ENCODE data around the gene SEMA7A.

SEMA7A gene

DNA sequence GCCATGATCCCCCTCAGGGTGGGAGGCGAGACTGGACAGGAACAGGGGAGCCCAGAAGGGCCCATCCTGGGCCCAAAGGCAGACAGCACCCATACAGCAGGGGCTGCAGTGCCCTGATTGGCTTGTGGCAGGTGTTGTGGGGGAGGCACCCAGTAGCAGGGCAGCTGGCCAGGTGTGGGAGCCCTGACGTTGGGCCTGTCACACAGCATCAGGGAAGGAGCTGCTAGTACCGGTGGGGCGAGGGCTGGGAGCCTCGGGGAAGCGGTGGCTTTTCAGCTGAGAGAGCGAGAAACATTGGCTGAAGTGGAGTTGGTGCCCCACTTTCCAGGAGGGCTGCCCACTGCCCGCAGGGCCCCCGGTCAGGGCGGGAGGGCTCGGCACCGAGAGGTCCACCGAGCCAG, 46.6 kb downstream of the SEMA7A start:
- no peak for DNase-seq (ENCODE audit: low spot score)

DNA sequence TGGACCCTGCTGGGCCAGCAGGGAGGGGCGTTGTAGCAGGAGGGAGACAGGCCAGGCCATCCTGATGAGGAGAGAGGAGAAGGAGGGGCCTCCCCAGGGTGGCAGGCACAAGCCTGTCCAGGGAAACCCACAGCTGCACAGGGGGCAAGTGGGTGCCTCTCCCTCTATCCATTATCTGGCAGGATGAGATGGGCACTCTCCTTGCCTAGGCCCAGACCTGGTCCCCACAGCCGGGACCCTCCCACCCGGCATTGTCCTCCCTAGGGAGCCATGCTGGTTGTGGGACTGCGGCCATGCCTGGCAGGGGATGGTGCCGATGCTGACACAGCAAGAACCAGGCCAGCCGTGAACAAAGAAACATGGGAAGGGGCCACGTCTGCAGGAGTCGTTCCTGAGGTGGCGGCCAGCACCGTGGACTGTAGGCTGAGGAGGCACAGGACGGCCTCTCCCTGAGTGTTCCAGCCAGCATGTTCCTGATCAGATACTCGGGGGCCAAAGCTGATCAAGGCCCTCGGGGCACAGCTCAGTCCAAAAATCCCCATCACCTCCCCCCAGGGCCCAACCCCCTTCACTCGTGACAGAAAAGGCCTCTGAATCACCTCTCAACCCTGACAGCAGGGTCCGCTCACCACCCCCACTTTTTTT, 47.1 kb downstream of the SEMA7A start:
- no peak for DNase-seq (ENCODE audit: low spot score)

DNA sequence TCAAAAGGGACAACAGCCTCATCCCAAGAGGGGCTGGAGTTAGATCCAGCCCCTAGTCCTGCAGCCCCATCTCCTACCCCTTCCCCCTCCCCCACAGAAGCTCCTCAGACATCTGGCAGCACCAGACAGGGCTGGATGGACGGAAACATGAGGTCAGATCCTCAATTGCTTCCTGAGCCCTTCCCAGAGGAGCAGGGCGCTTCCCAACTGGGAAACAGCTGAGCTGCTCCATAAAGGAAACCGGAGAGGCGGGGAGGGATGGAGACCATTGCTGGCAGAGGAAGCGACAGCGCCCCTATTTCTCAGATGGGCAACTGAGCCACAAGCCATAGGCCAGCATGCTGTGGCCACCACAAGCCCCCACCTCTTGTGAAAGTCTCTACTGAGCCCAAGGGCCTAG, 48.0 kb downstream of the SEMA7A start:
- no peak for DNase-seq (ENCODE audit: low spot score)

DNA sequence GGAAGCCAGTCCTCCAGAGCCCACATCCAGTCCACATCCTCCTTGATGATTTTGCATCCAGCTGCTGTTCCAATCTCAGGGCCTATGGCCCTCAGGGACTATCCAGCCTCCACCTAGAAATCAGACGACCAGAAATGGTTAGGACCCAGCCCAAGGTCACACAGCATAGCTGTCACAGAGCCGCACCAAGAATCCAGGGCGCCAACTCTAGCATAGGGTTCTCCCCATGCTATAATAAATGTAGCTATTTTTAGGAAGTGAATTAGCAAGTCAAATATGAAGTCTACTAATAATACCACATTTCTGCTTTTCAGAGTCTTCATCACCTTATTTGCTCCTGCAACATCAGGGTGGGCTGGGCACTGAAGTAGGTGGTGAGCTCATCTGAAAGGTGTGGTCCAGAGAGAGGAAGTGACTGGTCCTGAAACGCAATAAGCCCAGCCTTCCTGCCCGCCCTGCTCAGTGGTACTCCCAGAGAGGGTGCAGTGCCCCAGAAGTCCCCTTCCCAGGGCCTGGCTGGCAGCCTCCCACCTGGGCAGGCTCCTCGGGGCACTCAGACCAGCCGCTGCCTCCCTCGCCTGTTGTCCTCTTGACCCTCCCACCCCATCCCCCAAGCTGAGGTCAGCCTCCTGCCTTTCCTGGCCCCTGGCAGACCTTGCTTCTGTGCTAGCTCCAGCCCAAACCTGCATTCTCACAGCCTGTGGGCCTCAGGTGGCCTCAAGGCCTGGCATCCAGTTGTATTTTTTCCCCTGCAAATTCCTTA, 48.7 kb downstream of the SEMA7A start:
- DNase-seq (ENCODE audit: low spot score) = no peak

DNA sequence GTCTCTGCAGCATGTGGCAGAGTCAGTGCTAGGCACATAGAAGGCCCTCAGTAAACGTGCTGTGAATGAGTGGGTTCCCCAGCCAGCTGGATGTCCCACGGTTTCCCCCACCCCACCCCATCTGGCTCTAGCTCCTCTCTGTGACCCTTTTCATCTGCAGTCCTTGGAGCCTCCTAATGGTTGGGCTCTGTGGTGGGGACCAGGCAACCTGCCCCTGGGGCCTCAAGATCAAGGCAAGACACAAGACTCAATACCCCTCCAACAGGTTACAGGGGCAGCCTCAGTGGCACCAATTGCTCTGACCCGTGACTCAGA, 49.2 kb downstream of the SEMA7A start:
- no peak for DNase-seq (ENCODE audit: low spot score)

DNA sequence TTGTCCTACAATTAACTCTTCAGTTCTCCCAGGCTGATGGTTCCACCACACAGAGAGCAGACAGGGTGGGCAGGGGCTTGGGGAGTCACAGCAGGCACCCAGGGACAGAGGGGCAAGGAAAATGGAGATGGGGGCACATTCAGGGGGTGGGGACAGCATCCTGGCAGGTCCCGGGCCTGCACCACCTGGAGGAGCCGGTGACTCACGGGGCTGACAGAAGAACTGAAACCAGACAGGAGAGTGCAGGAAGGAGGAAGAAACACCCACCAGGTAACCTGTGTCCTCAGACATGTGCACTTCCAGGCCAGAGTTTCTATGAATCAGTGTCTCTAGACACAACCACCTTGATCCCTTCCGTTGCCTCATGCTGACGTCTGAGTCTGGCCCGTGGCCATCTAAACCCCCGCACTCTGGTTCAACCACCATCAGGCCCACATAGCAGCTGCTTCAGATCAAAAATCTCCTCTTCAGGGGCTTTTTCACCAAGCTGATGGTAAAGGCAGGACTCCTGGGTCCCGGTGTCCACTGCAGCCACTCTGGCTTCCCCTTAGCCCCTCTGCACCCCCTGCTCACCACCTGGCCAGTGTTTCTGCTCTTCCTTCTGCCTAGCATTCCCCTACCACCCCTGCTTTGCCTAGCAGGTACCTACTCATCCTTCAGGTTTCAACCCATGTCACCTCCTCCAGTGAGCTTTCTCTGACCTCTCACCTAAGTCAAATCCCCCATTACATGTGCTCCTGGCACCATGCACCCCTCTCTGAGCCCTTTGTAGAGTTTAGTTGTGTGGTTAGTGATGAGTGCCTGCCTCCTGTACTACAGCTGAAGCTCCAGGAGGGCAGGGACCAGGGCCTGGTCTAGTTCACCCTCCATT, 49.8 kb downstream of the SEMA7A start:
- DNase-seq (ENCODE audit: low spot score) = no peak

DNA sequence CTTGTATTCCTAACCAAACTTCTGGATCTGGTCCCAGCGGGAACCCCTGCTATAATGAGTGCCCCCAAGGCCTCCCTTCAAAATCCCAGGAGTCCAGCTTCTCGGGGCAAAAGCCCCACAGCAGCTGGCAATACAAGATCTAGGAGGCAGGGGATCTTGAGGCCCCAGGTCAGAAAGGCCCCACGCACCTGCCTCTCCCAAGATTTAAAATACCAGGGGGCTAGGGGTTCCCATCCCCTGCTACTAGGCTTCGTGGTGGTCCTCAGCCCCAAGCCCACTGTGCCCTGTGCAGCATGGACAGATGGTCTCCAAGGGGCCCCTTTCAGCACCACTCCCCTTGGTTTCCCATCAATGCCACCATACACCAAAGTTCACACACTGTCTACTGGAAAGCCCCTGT, 50.5 kb downstream of the SEMA7A start:
- DNase-seq (ENCODE audit: low spot score) = no peak

DNA sequence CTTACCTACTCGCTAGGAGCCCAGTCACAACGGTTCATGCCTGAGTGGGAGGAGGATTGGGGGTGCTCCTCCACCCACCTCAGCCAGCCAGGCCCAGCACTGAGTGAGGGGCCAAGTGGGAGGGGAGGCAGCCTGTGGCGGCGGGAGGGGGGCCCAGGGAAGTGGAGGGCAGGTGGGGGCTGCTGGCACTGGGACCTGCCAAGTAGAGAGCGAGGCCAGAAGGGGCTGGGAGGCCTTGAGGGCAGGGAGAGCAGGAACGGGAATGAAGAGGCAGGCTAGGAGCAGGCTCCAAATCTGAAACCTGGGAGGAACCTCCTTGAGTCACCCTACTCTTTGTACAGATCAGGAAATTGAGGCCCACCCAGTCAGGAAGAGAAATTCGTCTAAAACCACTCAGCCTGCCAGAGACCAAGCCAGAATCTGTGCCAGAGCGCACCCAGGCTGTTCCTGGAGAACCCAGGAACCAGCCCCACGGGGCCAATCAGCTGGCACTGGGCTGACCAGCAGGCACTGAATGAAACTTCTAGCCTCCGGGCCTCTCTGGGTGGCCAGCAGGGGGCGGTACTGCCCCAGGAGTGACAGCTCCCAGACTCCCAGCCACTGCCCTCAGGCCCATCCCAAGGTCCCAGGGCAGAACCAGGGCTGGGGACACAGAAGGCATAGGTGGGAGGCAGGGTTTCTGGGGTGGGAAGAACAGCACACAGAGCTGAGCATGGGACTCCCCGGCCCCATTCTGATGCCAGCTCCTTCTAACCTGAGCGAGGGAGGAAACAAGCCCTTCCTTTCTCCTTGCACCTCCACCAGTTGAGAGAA, 51.5 kb downstream of the SEMA7A start:
- peak; percentile 99 for DNase-seq (ENCODE audit: low spot score)

DNA sequence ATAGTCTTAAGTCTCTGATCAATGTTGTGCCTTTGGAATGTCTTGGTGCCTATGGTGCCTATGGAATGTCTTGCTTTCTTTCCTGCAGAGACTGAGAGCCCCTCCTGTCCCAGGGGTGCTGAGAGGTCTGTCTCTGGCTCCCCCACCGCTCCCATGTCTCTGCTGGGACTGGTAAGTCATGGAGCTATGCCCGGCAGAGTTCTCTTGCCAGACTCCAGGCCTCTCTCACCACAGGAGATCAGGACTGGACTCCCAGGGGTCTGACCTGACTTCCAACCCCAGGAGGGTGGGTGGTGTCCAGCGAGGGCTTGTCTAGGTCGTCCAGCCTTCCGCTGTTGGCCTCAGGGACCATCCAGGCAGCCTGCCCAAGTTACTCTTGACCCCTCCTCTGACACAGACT, 52.3 kb downstream of the SEMA7A start:
- no peak for DNase-seq (ENCODE audit: low spot score)

DNA sequence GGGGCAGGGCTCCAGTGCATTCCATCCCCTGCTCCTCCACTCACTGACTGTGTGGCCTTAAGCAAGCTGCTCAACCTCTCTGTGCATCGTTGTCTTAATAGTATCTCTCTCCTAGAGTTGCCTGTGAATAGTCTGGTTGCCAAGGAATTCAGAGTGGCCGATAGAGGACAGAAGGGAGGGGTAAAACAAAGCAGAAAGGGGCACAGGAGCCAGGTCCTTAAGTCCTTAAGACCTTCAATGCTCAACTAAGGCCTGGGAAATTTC, 52.6 kb downstream of the SEMA7A start:
- no peak for DNase-seq (ENCODE audit: low spot score)

DNA sequence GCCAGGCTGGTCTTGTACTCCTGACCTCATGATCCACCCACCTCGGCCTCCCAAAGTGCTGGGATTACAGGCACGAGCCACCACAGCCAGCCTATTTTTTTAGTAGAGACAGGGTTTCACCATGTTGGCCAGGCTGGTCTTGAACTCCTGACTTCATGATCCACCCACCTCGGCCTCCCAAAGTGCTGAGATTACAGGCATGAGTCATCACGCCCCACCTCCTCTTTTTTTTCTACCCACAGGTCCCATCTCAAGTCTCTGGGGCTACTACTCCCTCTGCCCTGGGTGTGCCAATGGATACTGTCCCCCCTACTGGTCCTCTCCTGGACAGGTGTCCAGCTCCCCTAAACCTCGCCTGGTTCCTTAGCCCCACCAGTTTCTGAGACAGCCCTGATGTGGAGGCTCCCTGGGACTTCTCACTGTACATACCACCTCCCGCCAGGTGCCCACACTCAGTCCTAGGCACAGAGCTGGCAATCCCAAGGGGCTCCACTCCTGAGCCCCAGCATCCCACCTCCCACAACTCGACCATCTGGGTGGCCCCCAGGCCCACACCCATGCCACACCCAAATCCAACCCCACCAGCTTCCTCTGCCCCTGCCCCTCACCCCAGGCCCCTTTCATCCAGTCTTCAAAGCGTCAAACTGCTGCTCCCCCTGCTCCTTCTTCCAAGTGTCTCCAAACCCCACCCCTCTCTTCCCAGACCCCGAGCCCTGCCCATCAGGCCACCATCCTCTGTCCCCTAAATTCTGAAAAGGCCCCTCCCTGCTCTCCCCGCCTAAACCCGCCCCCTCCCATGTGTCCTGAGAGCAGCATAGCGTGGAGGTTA, 53.2 kb downstream of the SEMA7A start:
- DNase-seq (ENCODE audit: low spot score) = no peak

DNA sequence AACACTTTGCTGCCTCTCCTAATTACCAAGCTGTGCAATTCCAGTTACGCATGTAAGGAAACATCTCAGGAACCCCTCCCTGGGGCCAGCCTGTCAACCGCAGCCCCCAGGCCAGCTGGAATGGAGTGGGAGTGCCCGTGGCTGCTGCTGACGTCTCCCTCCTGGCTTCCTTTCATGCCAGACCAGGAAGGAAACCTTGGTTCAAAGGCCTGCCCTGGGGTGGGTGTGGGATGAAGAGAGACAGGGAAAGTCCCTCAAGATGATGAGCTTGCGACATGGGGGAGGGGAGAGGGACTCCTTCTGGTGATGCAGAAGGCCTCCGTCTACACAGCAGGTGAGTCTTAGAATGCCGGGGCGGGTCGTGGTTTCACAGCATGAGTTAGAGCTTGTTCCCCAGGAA, 54.9 kb downstream of the SEMA7A start:
- DNase-seq (ENCODE audit: low spot score) = no peak

DNA sequence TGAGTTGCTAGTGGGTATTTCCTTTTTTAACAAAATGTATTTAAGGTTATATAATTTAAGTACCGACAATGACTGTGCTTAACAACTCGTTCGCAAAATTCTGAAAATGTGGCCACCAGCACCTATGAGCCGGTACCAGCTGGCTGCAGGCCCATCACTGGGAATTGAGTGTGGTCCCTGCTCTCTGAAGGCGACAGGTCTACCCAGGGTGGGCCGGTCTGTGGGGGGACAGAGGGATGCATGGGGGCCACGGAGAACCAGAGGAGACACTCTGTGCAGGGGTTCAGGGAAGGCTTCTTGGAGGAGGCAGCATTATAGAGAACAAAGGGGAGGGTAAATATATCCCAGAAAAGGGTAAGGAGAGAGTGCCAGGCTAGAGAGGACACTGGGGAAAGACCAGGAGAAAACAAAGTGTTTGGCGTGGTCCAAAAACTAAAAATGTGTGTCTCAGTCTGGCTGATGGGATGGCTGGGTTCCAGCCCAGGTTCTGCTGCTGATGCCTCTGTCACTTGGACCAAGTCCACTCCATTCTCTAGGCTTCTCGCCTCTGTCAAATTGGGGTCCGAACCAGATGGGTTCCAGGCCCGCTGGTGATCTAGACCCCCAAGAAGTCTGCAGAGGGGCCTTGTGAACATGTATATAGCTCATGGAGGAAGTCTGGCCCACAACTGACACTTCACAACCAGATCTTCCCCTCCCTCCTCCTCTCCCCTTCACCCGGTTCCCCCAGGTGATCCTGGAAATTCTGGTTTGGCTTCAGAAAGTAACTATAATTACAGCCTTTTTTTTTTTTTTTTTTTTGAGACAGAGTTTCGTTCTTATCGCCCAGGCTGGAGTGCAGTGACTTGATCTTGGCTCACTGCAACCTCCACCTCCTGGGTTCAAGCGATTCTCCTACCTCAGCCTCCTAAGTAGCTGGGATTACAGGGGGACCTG, 55.7 kb downstream of the SEMA7A start:
- no peak for DNase-seq (ENCODE audit: low spot score)

DNA sequence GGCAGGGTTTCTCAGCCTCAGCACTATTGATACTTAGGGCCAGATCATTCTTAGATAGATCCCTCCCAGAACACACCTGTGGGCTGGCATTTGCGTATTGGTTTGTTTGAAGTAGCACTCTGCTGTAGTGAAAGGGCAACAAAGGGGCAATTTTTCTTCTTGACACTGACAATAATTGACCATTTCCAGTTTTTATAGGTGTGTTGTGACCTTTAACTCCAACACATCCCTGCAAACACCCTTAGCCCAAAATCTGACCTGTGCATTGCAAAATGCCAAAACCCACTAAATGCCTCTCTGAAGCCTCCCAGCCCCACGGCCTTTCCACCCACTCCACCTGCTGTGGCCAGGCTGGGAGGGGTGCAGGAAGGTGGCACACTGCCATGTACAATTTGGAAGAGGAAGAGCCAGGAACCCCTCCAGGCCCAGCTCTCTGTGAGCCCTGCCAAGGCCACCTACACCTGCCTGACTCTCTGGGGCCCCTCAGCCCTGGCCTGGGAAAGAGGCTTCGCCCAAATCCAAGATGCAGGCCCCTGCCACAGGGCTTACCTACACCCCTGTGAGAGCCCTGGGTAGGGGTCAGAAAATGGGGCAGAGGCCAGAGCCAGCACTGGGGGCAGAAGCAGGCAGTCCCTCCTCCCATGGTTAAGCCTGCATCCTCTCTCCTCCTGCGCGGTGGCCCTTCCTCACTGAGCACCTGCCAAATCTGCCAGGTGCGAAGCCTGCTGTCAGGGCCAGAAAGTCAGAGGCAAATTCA, 56.8 kb downstream of the SEMA7A start:
- DNase-seq (ENCODE audit: low spot score) = no peak

DNA sequence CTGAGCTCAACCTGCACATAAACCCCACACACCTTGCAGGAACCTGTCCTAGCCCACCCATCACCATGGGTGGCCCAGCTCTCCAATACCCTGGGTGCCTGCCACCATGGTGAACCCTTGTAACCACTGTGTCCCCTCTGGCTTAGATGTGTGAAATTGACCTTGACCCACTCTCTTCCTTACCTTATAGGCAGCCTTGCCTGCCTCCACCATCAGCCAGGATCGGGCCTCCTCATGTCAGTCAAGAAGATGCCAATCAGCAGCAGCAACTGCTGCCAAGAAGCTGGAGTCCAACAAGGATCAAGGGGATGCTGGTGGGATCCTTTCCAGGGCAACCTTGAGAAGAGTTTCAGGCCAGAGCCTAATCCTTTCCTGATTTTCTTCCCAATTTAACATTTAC, 57.5 kb downstream of the SEMA7A start:
- no peak for DNase-seq (ENCODE audit: low spot score)

DNA sequence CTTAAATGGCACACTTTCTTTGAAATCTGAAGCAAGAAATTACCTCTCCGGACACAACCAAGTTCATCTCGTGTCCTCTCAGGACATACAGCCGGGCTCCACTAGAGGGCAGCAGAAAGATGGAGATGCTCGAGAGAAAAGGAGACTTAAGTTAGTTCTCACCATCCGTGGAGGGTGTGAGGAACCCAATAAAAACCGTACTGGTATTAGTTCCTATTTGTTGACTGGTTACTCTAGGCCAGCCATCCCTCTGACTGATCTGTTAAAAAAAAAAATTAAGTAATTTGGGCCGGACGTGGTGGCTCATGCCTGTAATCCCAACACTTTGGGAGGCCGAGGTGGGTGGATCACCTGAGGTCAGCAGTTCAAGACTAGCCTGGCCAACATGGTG, 58.5 kb downstream of the SEMA7A start:
- DNase-seq (ENCODE audit: low spot score) = peak; percentile 85

DNA sequence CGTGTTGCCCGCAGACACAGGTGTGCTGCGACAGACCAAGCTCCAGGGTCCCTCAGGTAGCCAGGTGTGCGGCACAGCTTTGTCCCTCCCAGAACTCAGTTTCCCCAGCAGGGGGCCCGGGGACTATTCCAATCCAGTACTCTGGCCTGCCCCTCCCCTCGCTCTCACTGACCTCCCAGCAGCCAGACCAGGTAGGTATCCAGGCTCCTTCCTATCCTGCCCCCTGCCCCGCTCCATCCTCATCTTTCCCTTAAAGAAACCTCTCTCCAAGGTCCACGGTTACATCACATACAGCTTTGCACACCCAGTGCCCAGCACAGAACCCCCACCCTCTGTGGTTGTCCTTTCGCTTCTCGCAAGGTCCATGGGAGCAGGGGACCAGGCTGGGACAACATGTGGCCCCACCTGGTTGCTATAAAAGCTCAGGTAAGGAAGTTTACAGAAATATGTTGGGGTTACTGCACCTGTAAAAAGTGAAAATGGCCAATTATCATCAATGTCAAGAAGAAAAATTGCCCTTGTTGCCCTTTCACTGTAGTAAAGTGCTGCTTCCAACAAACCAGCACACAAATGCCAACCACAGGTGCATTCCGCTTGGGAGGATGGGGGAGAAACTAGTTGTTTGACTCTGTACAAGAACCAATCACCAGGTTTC, 59.0 kb downstream of the SEMA7A start:
- peak; percentile 34 for DNase-seq (ENCODE audit: low spot score)

DNA sequence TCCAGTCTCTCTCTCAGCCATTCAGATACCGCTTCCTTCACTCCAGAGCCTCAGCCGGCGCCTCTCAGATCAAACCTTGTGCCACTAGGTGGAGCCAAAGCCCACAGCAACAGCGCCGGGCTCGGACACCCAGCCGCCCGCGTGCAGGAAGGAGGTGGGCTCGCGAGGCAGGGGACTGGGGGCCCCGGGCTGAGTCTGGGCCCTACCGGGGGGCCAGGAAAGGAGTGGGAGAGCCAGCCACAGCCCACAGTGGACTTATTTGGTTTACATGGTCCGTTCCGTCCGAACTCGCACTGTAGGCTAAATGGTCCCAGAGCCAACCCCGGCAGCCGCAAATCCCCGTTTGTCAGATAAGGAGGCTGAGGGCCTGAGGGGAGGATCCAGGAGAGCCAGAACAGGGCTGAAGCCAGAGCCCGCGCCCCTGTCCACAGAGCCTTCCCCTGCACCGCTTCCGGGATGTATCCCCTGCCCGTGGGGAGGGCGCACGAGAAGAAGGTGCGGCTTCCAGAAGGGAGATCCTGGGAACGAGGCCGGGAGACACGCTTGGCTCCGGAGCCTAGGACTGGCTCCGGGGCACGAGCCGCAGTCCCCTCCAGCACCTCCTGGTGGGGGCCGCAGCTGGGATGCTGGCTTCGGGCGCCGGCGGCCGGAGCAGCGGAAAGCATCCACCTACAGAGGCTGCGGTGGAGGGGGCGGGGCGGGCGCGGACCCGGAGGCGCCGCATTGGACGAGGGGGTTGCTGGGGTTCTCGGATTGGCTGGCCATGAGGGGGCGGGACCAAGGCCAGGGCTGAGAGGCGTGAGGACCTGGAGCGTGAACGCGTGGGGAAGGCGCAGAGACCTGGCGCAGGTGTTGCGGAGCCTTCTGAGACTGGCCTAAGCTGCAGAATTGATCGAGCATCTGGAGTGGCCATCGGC, 59.8 kb downstream of the SEMA7A start:
- DNase-seq (ENCODE audit: low spot score) = peak; percentile 99

Data from HuH-7 (cell line).